HepG2 (cell line): ENCODE results near the gene CALD1. TPM values are rescaled to one million over a fixed set of nuclear protein-coding genes. Genes with fewer than 3 reads are reported as not detected.

Experiments
- ATAC-seq: fragments of 200-7000 bp; cut with Tn5 transposase; 3 replicates; pipeline ENCODE4 v1.9.1; 2020; ENCODE audit warnings: mild to moderate bottlenecking, moderate library complexity
- BruUV-seq: library from RNA; stranded (reverse); fragments of 400-500 nt; replicated peaks from 2 replicates; lab custom pipeline; 2021; lab: Mats Ljungman, UMichigan
- CTCF ChIA-PET: fragments of 300-600 bp; formaldehyde crosslinking; extraction: SDS; loops from one replicate; lab custom pipeline; 2021; ENCODE audit warnings: low total read pairs, inconsistent platforms, low intra/inter-chr PET ratio; lab: Yijun Ruan, JAX
- POLR2A ChIA-PET: fragments of 350-600 bp; sonication (Branson Sonifier 250); formaldehyde crosslinking; loops from one replicate; lab custom pipeline; 2020; ENCODE audit warnings: antibody characterized with exemption, inconsistent platforms; lab: Yijun Ruan, JAX
- DNase-seq: peaks from one replicate; pipeline ENCODE4 v3.0.0-alpha.2; 2015; ENCODE audit warnings: low spot score
- FAIRE-seq: peaks from 3 replicates; lab custom pipeline; 2011; peaks lifted over from hg19 to GRCh38; lab: Jason Lieb, UNC
- H2AFZ ChIP-seq: one replicate; pipeline ENCODE4 v1.6.1; 2011; ENCODE audit warnings: low read length, inconsistent platforms
- H3K27ac ChIP-seq: fragments of 300-600 bp; 3 replicates; pipeline ENCODE4 v1.8.0; 2011; ENCODE audit warnings: mixed run types, mild to moderate bottlenecking, mixed read lengths, low read length, inconsistent platforms; ENCODE audit not compliant: insufficient read depth; ENCODE audit errors: extremely low read length
- H3K27me3 ChIP-seq, 2 experiments: fragments of 200-600 bp in 1 of 2; 2 replicates in 1 of 2; 3 replicates in 1 of 2; pipeline versions ENCODE4 v1.6.0 to v1.8.0; 2011; ENCODE audit warnings: low read length in 2 of 2, mild to moderate bottlenecking in 2 of 2, moderate library complexity in 2 of 2, inconsistent platforms in 1 of 2; ENCODE audit not compliant: insufficient read depth in 2 of 2, control insufficient read depth in 1 of 2
- H3K36me3 ChIP-seq, 2 experiments: fragments of 200-600 bp in 1 of 2; replicated peaks in 1 of 2; 2 replicates in 1 of 2; 3 replicates in 1 of 2; pipeline versions ENCODE4 v1.5.1 to v1.8.0; 2011; ENCODE audit warnings: low read length in 2 of 2, inconsistent platforms in 1 of 2; ENCODE audit not compliant: insufficient read depth in 2 of 2, control insufficient read depth in 1 of 2
- H3K4me1 ChIP-seq: 2 replicates; pipeline ENCODE4 v1.5.1; 2012; ENCODE audit warnings: low read length, inconsistent platforms; ENCODE audit not compliant: insufficient read depth
- H3K4me2 ChIP-seq: 2 replicates; pipeline ENCODE4 v1.6.0; 2011; ENCODE audit warnings: low read depth, low read length, inconsistent platforms
- H3K4me3 ChIP-seq, 3 experiments: fragments of 200-600 bp in 1 of 3; sonication (generic), shearing (Covaris generic) in 1 of 3; replicated peaks in 1 of 3; 2 replicates each; pipeline ENCODE4 v1.5.1; 2011 to 2016; ENCODE audit warnings: low read length in 3 of 3, inconsistent platforms in 2 of 3, low read depth in 2 of 3, mild to moderate bottlenecking in 2 of 3, control low read depth in 1 of 3, mixed read lengths in 1 of 3; ENCODE audit not compliant: insufficient read depth in 1 of 3
- H3K79me2 ChIP-seq: one replicate; pipeline ENCODE4 v1.6.1; 2011; ENCODE audit warnings: low read length, inconsistent platforms; ENCODE audit not compliant: insufficient read depth
- H3K9ac ChIP-seq: 2 replicates; pipeline ENCODE4 v1.6.0; 2011; ENCODE audit warnings: mild to moderate bottlenecking, low read depth, low read length, inconsistent platforms; ENCODE audit not compliant: insufficient read depth
- H3K9me3 ChIP-seq: 2 replicates; pipeline ENCODE4 v1.5.1; 2012; ENCODE audit warnings: mild to moderate bottlenecking, low read length
- H4K20me1 ChIP-seq: 2 replicates; pipeline ENCODE4 v1.6.0; 2011; ENCODE audit warnings: inconsistent platforms, mild to moderate bottlenecking, low read length, moderate library complexity; ENCODE audit not compliant: insufficient read depth
- ARID3A ChIP-seq: IDR thresholded peaks from 2 replicates; pipeline ENCODE4 v1.6.1; 2012; ENCODE audit warnings: low read depth, low read length, improper control_type of control experiment
- CENPT ChIP-seq: sonication (generic); formaldehyde crosslinking; IDR thresholded peaks from 2 replicates; pipeline ENCODE4 v1.8.0; 2022; ENCODE audit warnings: low read depth, mild to moderate bottlenecking, moderate library complexity, missing genetic modification reagents
- EZH2 ChIP-seq: conservative IDR thresholded peaks from 2 replicates; pipeline ENCODE4 v1.6.1; 2012; ENCODE audit warnings: mild to moderate bottlenecking, low read depth, low read length, moderate library complexity
- FOXP1 ChIP-seq, 2 experiments: fragments of 450-650 bp in 1 of 2; IDR thresholded peaks; 2 replicates each; pipeline ENCODE4 v1.6.1; 2017 to 2018; ENCODE audit warnings: antibody characterized with exemption in 1 of 2
- MEIS2 ChIP-seq: sonication (generic); formaldehyde crosslinking; IDR thresholded peaks from 2 replicates; pipeline ENCODE4 v1.9.0; 2021; ENCODE audit warnings: mild to moderate bottlenecking, missing genetic modification reagents
- PPARG ChIP-seq: conservative IDR thresholded peaks from 2 replicates; pipeline ENCODE4 v1.6.1; 2016; ENCODE audit warnings: missing biosample characterization, missing genetic modification reagents
- SNAPC2 ChIP-seq: sonication (generic); formaldehyde crosslinking; IDR thresholded peaks from 2 replicates; pipeline ENCODE4 v1.8.1; 2022; ENCODE audit warnings: mild to moderate bottlenecking, missing genetic modification reagents
- SSRP1 ChIP-seq: IDR thresholded peaks from 2 replicates; pipeline ENCODE4 v1.6.1; 2016; ENCODE audit warnings: control low read depth
- ZFP41 ChIP-seq: sonication (generic); formaldehyde crosslinking; IDR thresholded peaks from 2 replicates; pipeline ENCODE4 v1.4.0; 2020; ENCODE audit warnings: mild to moderate bottlenecking, missing genetic modification reagents, borderline replicate concordance
- ZNF33B ChIP-seq: sonication (generic); formaldehyde crosslinking; IDR thresholded peaks from 2 replicates; pipeline ENCODE4 v1.5.1; 2020; ENCODE audit warnings: mild to moderate bottlenecking, missing genetic modification reagents
- ZNF512 ChIP-seq: sonication (generic); formaldehyde crosslinking; IDR thresholded peaks from 2 replicates; pipeline ENCODE4 v1.4.0; 2020; ENCODE audit warnings: mild to moderate bottlenecking, missing genetic modification reagents
- ZNF674 ChIP-seq: sonication (generic); formaldehyde crosslinking; IDR thresholded peaks from 2 replicates; pipeline ENCODE4 v1.5.0; 2020; ENCODE audit warnings: low read depth, mild to moderate bottlenecking, missing genetic modification reagents
- ZNF687 ChIP-seq: sonication (generic); formaldehyde crosslinking; IDR thresholded peaks from 2 replicates; pipeline ENCODE4 v1.5.1; 2020; ENCODE audit warnings: mild to moderate bottlenecking, missing genetic modification reagents, moderate library complexity
- ZNF775 ChIP-seq: sonication (generic); formaldehyde crosslinking; IDR thresholded peaks from 2 replicates; pipeline ENCODE4 v1.4.0; 2020; ENCODE audit warnings: missing genetic modification reagents, mild to moderate bottlenecking, moderate library complexity, borderline replicate concordance
- ZNF784 ChIP-seq: sonication (generic); formaldehyde crosslinking; IDR thresholded peaks from 2 replicates; pipeline ENCODE4 v1.5.1; 2020; ENCODE audit warnings: missing genetic modification reagents, mild to moderate bottlenecking, borderline replicate concordance
- ZNF790 ChIP-seq: sonication (generic); formaldehyde crosslinking; IDR thresholded peaks from 2 replicates; pipeline ENCODE4 v1.8.0; 2022; ENCODE audit warnings: missing genetic modification reagents, mild to moderate bottlenecking, borderline replicate concordance
- WGBS: methylation state at CpG from one replicate; pipeline ENCODE4 v1.1.6; 2017; ENCODE audit warnings: low lambda C conversion rate; 5-methylcytosine and 5-hydroxymethylcytosine counted together
- in situ Hi-C: cut with HindIII; loops from 2 replicates; pipeline ENCODE4 v1.10.0; 2017; ENCODE audit warnings: low pct_unique_long_range_greater_than_20kb; ENCODE audit not compliant: extremely low pct_ligation_motif_present
- intact Hi-C: fragments of 100-400 bp; cut with micrococcal nuclease; formaldehyde crosslinking; loops from one replicate; pipeline ENCODE4 v1.10.0; 2022; ENCODE audit not compliant: unreplicated experiment
- polyA plus RNA-seq, 8 experiments: library from polyadenylated mRNA; depleted of rRNA in 3 of 8; stranded (reverse) in 7 of 8; unstranded in 1 of 8; fragments of >200 nt; fragmentation: Illumina TruSeq in 4 of 8; extraction: Trizol in 4 of 8; gene quantifications; 2 replicates each; pipeline versions ENCODE4 v1.2.1 to v1.2.3, GENCODE V29; 2011 to 2016; ENCODE audit warnings: low read depth in 4 of 8, missing spikeins in 1 of 8, mixed read lengths in 1 of 8; ENCODE audit not compliant: insufficient read depth in 1 of 8
- total RNA-seq, 5 experiments: library from RNA; depleted of rRNA; stranded (reverse); fragments of >200 nt; fragmentation: Illumina TruSeq; extraction: Trizol; gene quantifications; 2 replicates each; pipeline ENCODE4 v1.2.3, GENCODE V29; 2016; ENCODE audit warnings: low read depth in 1 of 5

The CALD1 gene
- total and polyA plus RNA-seq, 2 of the 13 experiments (the other 11 are each of a cell fraction or from before 2014, with no cell fraction given) = 53.0 to 112 TPM

- Histone ChIP-seq H3K4me3 (peak overlapping the region; percentile 11 to 37 (median 27); a peak in 5 of 6 replicates), H3K4me2 (peak overlapping the region; percentile 66), H3K4me1 (peaks cover 15% of the 10 kb centered on the region), H3K9me3 (no peaks in the 10 kb centered on the region), H3K36me3 (no peaks in the 10 kb centered on the region), H2AFZ (no peak overlapping the region), H4K20me1 (no peaks in the 10 kb centered on the region), H3K9ac (no peak overlapping the region), H3K27ac (no peak overlapping the region), H3K27me3 (no peaks in the 10 kb centered on the region), H3K79me2 (no peaks in the 10 kb centered on the region)
- intact Hi-C loops = no loop called here
- FAIRE-seq (no peak), ATAC-seq (peak; percentile 34), DNase-seq (no peak)
- ChIA-PET POLR2A (interaction anchor here (0.6 kb wide), 1 partner anchor 51 kb away, joined by 3 read pairs; no protein-coding TSS in a partner anchor), CTCF (no interaction called here)
- in situ Hi-C loops = no loop called here
- 0% methylated on average over 4 of the region's 4 CpGs for WGBS
- BruUV-seq = TSS peak; percentile 91
- no peak for TF ChIP-seq ZNF687 (CRISPR knock-in tag)
- TF ChIP-seq SSRP1 = no peak
- no peak for TF ChIP-seq ARID3A
- no peak for TF ChIP-seq ZNF784 (CRISPR knock-in tag)
- no peak for TF ChIP-seq SNAPC2 (CRISPR knock-in tag)
- TF ChIP-seq ZNF33B (CRISPR knock-in tag) = no peak
- no peak for TF ChIP-seq ZNF790 (CRISPR knock-in tag)
- no peak for TF ChIP-seq FOXP1 (IDR thresholded peaks at IDR 0.05)
- no peak for TF ChIP-seq FOXP1 (CRISPR knock-in tag; IDR thresholded peaks at IDR 0.05)
- TF ChIP-seq ZNF775 = no peak
- TF ChIP-seq ZFP41 = no peak
- no peak for TF ChIP-seq ZNF512 (CRISPR knock-in tag)
- no peak for TF ChIP-seq CENPT
- TF ChIP-seq PPARG (CRISPR knock-in tag) = no peak
- no peak for TF ChIP-seq EZH2
- TF ChIP-seq MEIS2 = no peak
- TF ChIP-seq ZNF674 (CRISPR knock-in tag) = no peak
Observed at GRCh38 chr7:134779741-134780065, 269 bp downstream of the CALD1 start.
